ENCODE measurements around the gene GSPT1.

GSPT1 gene

GRCh38 chr16:11852092-11852809 lies 63.5 kb downstream of the GSPT1 start:
- DNase-seq (ENCODE audit: low read depth) = peak; percentile 25
- TF ChIP-seq CTCF (conservative IDR thresholded peaks at IDR 0.05; ENCODE audit: low read length) = no peak
- H3K4me3 ChIP-seq (ENCODE audit: low read length) = peak overlapping the region; percentile 96

GRCh38 chr16:11851294-11852091 lies 64.3 kb downstream of the GSPT1 start, which contains the start of gene RSL1D1:
TSS of gene RSL1D1 (minus strand) at chr16:11851542. CDS start at chr16:11851512, 30 bp downstream.
- no peak for TF ChIP-seq CTCF (conservative IDR thresholded peaks at IDR 0.05; ENCODE audit: low read length)
- peak within 1 kb of the TSS; percentile 96 for H3K4me3 ChIP-seq (ENCODE audit: low read length)
- peak; percentile 90 for DNase-seq (ENCODE audit: low read depth)

- no peak overlapping the region for H3K4me3 ChIP-seq (ENCODE audit: low read length)
- DNase-seq (ENCODE audit: low read depth) = peak; percentile 28
- no peak for TF ChIP-seq CTCF (conservative IDR thresholded peaks at IDR 0.05; ENCODE audit: low read length)
Observed at GRCh38 chr16:11848842-11849241, 66.9 kb downstream of the GSPT1 start.

GRCh38 chr16:11844499-11844898 lies 71.3 kb downstream of the GSPT1 start:
- TF ChIP-seq CTCF (conservative IDR thresholded peaks at IDR 0.05; ENCODE audit: low read length) = no peak
- no peak for DNase-seq (ENCODE audit: low read depth)
- H3K4me3 ChIP-seq (ENCODE audit: low read length) = no peak overlapping the region

- TF ChIP-seq CTCF (conservative IDR thresholded peaks at IDR 0.05; ENCODE audit: low read length) = no peak
- DNase-seq (ENCODE audit: low read depth) = no peak
- H3K4me3 ChIP-seq (ENCODE audit: low read length) = no peak overlapping the region
Observed at GRCh38 chr16:11843861-11844260, 71.9 kb downstream of the GSPT1 start.

GRCh38 chr16:11843206-11843605 lies 72.5 kb downstream of the GSPT1 start:
- H3K4me3 ChIP-seq (ENCODE audit: low read length) = no peak overlapping the region
- DNase-seq (ENCODE audit: low read depth) = no peak
- no peak for TF ChIP-seq CTCF (conservative IDR thresholded peaks at IDR 0.05; ENCODE audit: low read length)

Measured in AG10803 (cell line).